ENCODE results near the gene BAHCC1. TPM values are rescaled to one million over a fixed set of nuclear protein-coding genes. Genes with fewer than 3 reads are reported as not detected.

The BAHCC1 gene
- polyA plus RNA-seq, 4 donors = 2.2 to 26.9 (median 9.8) TPM

- Histone ChIP-seq H3K27ac (ENCODE audit: low read depth in 1 of 3, low read length in 2 of 3) (no peak overlapping the region), H3K9me3 (ENCODE audit: control insufficient read depth in 2 of 2, insufficient read depth in 1 of 2, low read depth in 1 of 2, low read length in 1 of 2) (peaks cover 0 to 5% of the 10 kb centered on the region in 2 donors), H3K27me3 (ENCODE audit: control insufficient read depth in 3 of 3, insufficient read depth in 3 of 3, low read length in 3 of 3) (peaks cover 0 to 15% (median 0%) of the 10 kb centered on the region in 3 donors), H3K36me3 (ENCODE audit: control insufficient read depth in 3 of 3, insufficient read depth in 2 of 3, low read depth in 1 of 3, low read length in 3 of 3) (peaks cover 0 to 3% (median 0%) of the 10 kb centered on the region in 3 donors), H3K4me1 (ENCODE audit: control insufficient read depth in 3 of 3, insufficient read depth in 2 of 3, low read depth in 1 of 3, low read length in 2 of 3) (peaks cover 0 to 2% (median 0%) of the 10 kb centered on the region in 3 donors), H3K4me3 (ENCODE audit: low read depth in 1 of 3, low read length in 3 of 3) (no peak overlapping the region)
- no peak for DNase-seq
- FAIRE-seq = no peak
Measured at GRCh38 chr17:81503619-81504018, 108.4 kb downstream of the BAHCC1 start.

- peaks cover 13 to 40% (median 15%) of the 10 kb centered on the region in 3 donors for H3K36me3 ChIP-seq (ENCODE audit: control insufficient read depth in 3 of 3, insufficient read depth in 2 of 3, low read depth in 1 of 3, low read length in 3 of 3)
- FAIRE-seq = no peak
- H3K27me3 ChIP-seq (ENCODE audit: control insufficient read depth in 3 of 3, insufficient read depth in 3 of 3, low read length in 3 of 3) = no peaks in the 10 kb centered on the region
- peak overlapping the region in 2 of 3 donors; percentile 89 to 100 for H3K4me3 ChIP-seq (ENCODE audit: low read depth in 1 of 3, low read length in 3 of 3)
- peak overlapping the region; percentile 72 to 93 (median 78) for H3K27ac ChIP-seq (ENCODE audit: low read depth in 1 of 3, low read length in 2 of 3)
- peaks cover 0 to 7% of the 10 kb centered on the region in 2 donors for H3K9me3 ChIP-seq (ENCODE audit: control insufficient read depth in 2 of 2, insufficient read depth in 1 of 2, low read depth in 1 of 2, low read length in 1 of 2)
- WGBS, 3 donors = 44 to 59% (median 49%) methylated on average over 10 of the region's 10 CpGs
- DNase-seq = peak; percentile 37 to 49
- H3K4me1 ChIP-seq (ENCODE audit: control insufficient read depth in 3 of 3, insufficient read depth in 2 of 3, low read depth in 1 of 3, low read length in 2 of 3) = peaks cover 0 to 9% (median 2%) of the 10 kb centered on the region in 3 donors
Measured at GRCh38 chr17:81508639-81509206, 113.5 kb downstream of the BAHCC1 start.

- FAIRE-seq (no peak), DNase-seq (peak; percentile 56 to 84)
- Histone ChIP-seq H3K36me3 (ENCODE audit: control insufficient read depth in 3 of 3, insufficient read depth in 2 of 3, low read depth in 1 of 3, low read length in 3 of 3) (peaks cover 13 to 40% (median 15%) of the 10 kb centered on the region in 3 donors), H3K9me3 (ENCODE audit: control insufficient read depth in 2 of 2, insufficient read depth in 1 of 2, low read depth in 1 of 2, low read length in 1 of 2) (peaks cover 0 to 7% of the 10 kb centered on the region in 2 donors), H3K27ac (ENCODE audit: low read depth in 1 of 3, low read length in 2 of 3) (peak overlapping the region; percentile 72 to 93 (median 78)), H3K27me3 (ENCODE audit: control insufficient read depth in 3 of 3, insufficient read depth in 3 of 3, low read length in 3 of 3) (no peaks in the 10 kb centered on the region), H3K4me3 (ENCODE audit: low read depth in 1 of 3, low read length in 3 of 3) (peak overlapping the region; percentile 89 to 100 (median 97)), H3K4me1 (ENCODE audit: control insufficient read depth in 3 of 3, insufficient read depth in 2 of 3, low read depth in 1 of 3, low read length in 2 of 3) (peaks cover 0 to 9% (median 2%) of the 10 kb centered on the region in 3 donors)
- WGBS, 3 donors = 3 to 14% (median 5%) methylated on average over 12 of the region's 12 CpGs
Measured at GRCh38 chr17:81509207-81509971, 114.1 kb downstream of the BAHCC1 start.

GRCh38 chr17:81509972-81510784 is 114.9 kb downstream of the BAHCC1 start:
- FAIRE-seq = no peak
- Histone ChIP-seq H3K4me1 (ENCODE audit: control insufficient read depth in 3 of 3, insufficient read depth in 2 of 3, low read depth in 1 of 3, low read length in 2 of 3) (peaks cover 0 to 9% (median 2%) of the 10 kb centered on the region in 3 donors), H3K27ac (ENCODE audit: low read depth in 1 of 3, low read length in 2 of 3) (peak overlapping the region; percentile 91 to 97 (median 93)), H3K9me3 (ENCODE audit: control insufficient read depth in 2 of 2, insufficient read depth in 1 of 2, low read depth in 1 of 2, low read length in 1 of 2) (peaks cover 0 to 7% of the 10 kb centered on the region in 2 donors), H3K27me3 (ENCODE audit: control insufficient read depth in 3 of 3, insufficient read depth in 3 of 3, low read length in 3 of 3) (no peaks in the 10 kb centered on the region), H3K36me3 (ENCODE audit: control insufficient read depth in 3 of 3, insufficient read depth in 2 of 3, low read depth in 1 of 3, low read length in 3 of 3) (peaks cover 13 to 40% (median 15%) of the 10 kb centered on the region in 3 donors), H3K4me3 (ENCODE audit: low read depth in 1 of 3, low read length in 3 of 3) (peak overlapping the region; percentile 89 to 100 (median 97))
- 1 to 4% (median 2%) methylated on average over 22 of the region's 22 CpGs for WGBS, 3 donors
- DNase-seq = no peak

- no peaks in the 10 kb centered on the region for H3K27me3 ChIP-seq (ENCODE audit: control insufficient read depth in 3 of 3, insufficient read depth in 3 of 3, low read length in 3 of 3)
- peaks cover 0 to 15% (median 2%) of the 10 kb centered on the region in 3 donors for H3K4me1 ChIP-seq (ENCODE audit: control insufficient read depth in 3 of 3, insufficient read depth in 2 of 3, low read depth in 1 of 3, low read length in 2 of 3)
- 0 to 2% (median 1%) methylated on average over 48 of the region's 48 CpGs for WGBS, 3 donors
- H3K9me3 ChIP-seq (ENCODE audit: control insufficient read depth in 2 of 2, insufficient read depth in 1 of 2, low read depth in 1 of 2, low read length in 1 of 2) = peaks cover 0 to 7% of the 10 kb centered on the region in 2 donors
- peak overlapping the region; percentile 89 to 100 (median 97) for H3K4me3 ChIP-seq (ENCODE audit: low read depth in 1 of 3, low read length in 3 of 3)
- H3K27ac ChIP-seq (ENCODE audit: low read depth in 1 of 3, low read length in 2 of 3) = peak overlapping the region; percentile 91 to 97 (median 93)
- DNase-seq (no peak), FAIRE-seq (no peak)
- peaks cover 13 to 46% (median 15%) of the 10 kb centered on the region in 3 donors for H3K36me3 ChIP-seq (ENCODE audit: control insufficient read depth in 3 of 3, insufficient read depth in 2 of 3, low read depth in 1 of 3, low read length in 3 of 3)
Measured at GRCh38 chr17:81510785-81511553, 115.7 kb downstream of the BAHCC1 start.

GRCh38 chr17:81511554-81511803 is 116.2 kb downstream of the BAHCC1 start:
- Histone ChIP-seq H3K27me3 (ENCODE audit: control insufficient read depth in 3 of 3, insufficient read depth in 3 of 3, low read length in 3 of 3) (no peaks in the 10 kb centered on the region), H3K9me3 (ENCODE audit: control insufficient read depth in 2 of 2, insufficient read depth in 1 of 2, low read depth in 1 of 2, low read length in 1 of 2) (peaks cover 0 to 7% of the 10 kb centered on the region in 2 donors), H3K4me3 (ENCODE audit: low read depth in 1 of 3, low read length in 3 of 3) (peak overlapping the region; percentile 89 to 100 (median 97)), H3K36me3 (ENCODE audit: control insufficient read depth in 3 of 3, insufficient read depth in 2 of 3, low read depth in 1 of 3, low read length in 3 of 3) (peaks cover 13 to 49% (median 15%) of the 10 kb centered on the region in 3 donors), H3K27ac (ENCODE audit: low read depth in 1 of 3, low read length in 2 of 3) (peak overlapping the region; percentile 91 to 97 (median 93)), H3K4me1 (ENCODE audit: control insufficient read depth in 3 of 3, insufficient read depth in 2 of 3, low read depth in 1 of 3, low read length in 2 of 3) (peaks cover 0 to 19% (median 2%) of the 10 kb centered on the region in 3 donors)
- DNase-seq (peak in 1 of 2 donors; percentile 43), FAIRE-seq (no peak)
- whole genome bisulfite sequencing, 3 donors = 1 to 3% (median 2%) methylated on average over 9 of the region's 9 CpGs

GRCh38 chr17:81511804-81512561 is 116.7 kb downstream of the BAHCC1 start:
- Histone ChIP-seq H3K27ac (ENCODE audit: low read depth in 1 of 3, low read length in 2 of 3) (peak overlapping the region; percentile 91 to 97 (median 93)), H3K4me1 (ENCODE audit: control insufficient read depth in 3 of 3, insufficient read depth in 2 of 3, low read depth in 1 of 3, low read length in 2 of 3) (peaks cover 0 to 24% (median 2%) of the 10 kb centered on the region in 3 donors), H3K4me3 (ENCODE audit: low read depth in 1 of 3, low read length in 3 of 3) (peak overlapping the region; percentile 89 to 100 (median 97)), H3K9me3 (ENCODE audit: control insufficient read depth in 2 of 2, insufficient read depth in 1 of 2, low read depth in 1 of 2, low read length in 1 of 2) (peaks cover 0 to 7% of the 10 kb centered on the region in 2 donors), H3K36me3 (ENCODE audit: control insufficient read depth in 3 of 3, insufficient read depth in 2 of 3, low read depth in 1 of 3, low read length in 3 of 3) (peaks cover 13 to 54% (median 15%) of the 10 kb centered on the region in 3 donors), H3K27me3 (ENCODE audit: control insufficient read depth in 3 of 3, insufficient read depth in 3 of 3, low read length in 3 of 3) (no peaks in the 10 kb centered on the region)
- no peak for FAIRE-seq
- WGBS, 3 donors = 0% methylated on average over 58 to 62 of the region's 62 CpGs
- DNase-seq = no peak
